ENCODE measurements around the gene CCDC77. TPM values are rescaled to one million over a fixed set of nuclear protein-coding genes. Genes with fewer than 3 reads are reported as not detected.

The CCDC77 gene
- total RNA-seq, 1 experiment from 2014 or later: 21.9 TPM

GRCh38 chr12:442235-442884 lies 40.9 kb downstream of the CCDC77 start:
- H3K4me3 Mint-ChIP-seq: no peak overlapping the region
- H3K36me3 Mint-ChIP-seq (ENCODE audit: insufficient read depth in 1 of 3, low read depth in 3 of 3): peaks cover 27 to 51% (median 45%) of the 10 kb centered on the region in 3 experiments; a peak in 6 of 7 replicates
- H3K9me3 Mint-ChIP-seq: peaks cover 0 to 3% of the 10 kb centered on the region in 2 experiments; a peak in 2 of 5 replicates

More at GRCh38 chr12:442235-442884, 40.9 kb downstream of the CCDC77 start:
- H4K20me1 ChIP-seq (ENCODE audit: control insufficient read depth, insufficient read depth, insufficient read length): no peaks in the 10 kb centered on the region
- H3K23me2 ChIP-seq (ENCODE audit: insufficient read length, low read depth, low read length, poor library complexity, severe bottlenecking): no peaks in the 10 kb centered on the region
- H3K4me1 ChIP-seq (ENCODE audit: insufficient read depth, low read length): no peaks in the 10 kb centered on the region
- no peaks in the 10 kb centered on the region for H3K4me1 Mint-ChIP-seq
- H2BK12ac ChIP-seq (ENCODE audit: insufficient read length, low read depth, low read length): no peak overlapping the region
- peak; percentile 86 for TF ChIP-seq CTCF (conservative IDR thresholded peaks at IDR 0.05)
- no peak overlapping the region for H4K5ac ChIP-seq (ENCODE audit: insufficient read length, low read depth, low read length)
- no peak overlapping the region for H3K56ac ChIP-seq (ENCODE audit: insufficient read length, low read depth, low read length)
- no peaks in the 10 kb centered on the region for H3K9me3 ChIP-seq (ENCODE audit: control insufficient read depth, low read depth, low read length)
- H3K23ac ChIP-seq (ENCODE audit: insufficient read length, low read depth, low read length): no peak overlapping the region
- no peak overlapping the region for H3K14ac ChIP-seq (ENCODE audit: insufficient read depth, low read length)
- H3K4ac ChIP-seq (ENCODE audit: low read depth, low read length): no peak overlapping the region
- no peak overlapping the region for H2AK5ac ChIP-seq (ENCODE audit: insufficient read length, low read length)
- H3K9ac ChIP-seq (ENCODE audit: extremely low read depth, insufficient read length, low read length): no peak overlapping the region
- H2BK15ac ChIP-seq (ENCODE audit: low read depth, low read length): no peak overlapping the region
- no peak overlapping the region for H2BK5ac ChIP-seq (ENCODE audit: insufficient read length, low read length)
- H3K27me3 Mint-ChIP-seq (ENCODE audit: low read depth): no peaks in the 10 kb centered on the region
- H3K79me2 ChIP-seq (ENCODE audit: insufficient read depth, low read length): no peaks in the 10 kb centered on the region
- no peak overlapping the region for H4K91ac ChIP-seq (ENCODE audit: insufficient read length, low read depth, low read length)
- no peak overlapping the region for H3K4me2 ChIP-seq (ENCODE audit: insufficient read depth, insufficient read length, low read length)
- no peak overlapping the region for H2BK120ac ChIP-seq (ENCODE audit: low read depth, low read length, poor library complexity, severe bottlenecking)
- no peak overlapping the region for H3T11ph ChIP-seq (ENCODE audit: low read length)
- WGBS (ENCODE audit: extremely low coverage, insufficient read length, low lambda C conversion rate): no CpG with 5 or more reads among the region's 16 CpGs
- H2BK20ac ChIP-seq (ENCODE audit: low read depth, low read length, poor library complexity, severe bottlenecking): no peak overlapping the region
- H2AFZ ChIP-seq (ENCODE audit: low read length): no peak overlapping the region
- H3K27ac Mint-ChIP-seq: 0 out of 7 replicates have a peak overlapping the region, but pooled peaks of 1 of the 3 experiments have one; percentile 19
- DNase-seq: peak; percentile 74
- no peak overlapping the region for H4K8ac ChIP-seq (replicated peaks; ENCODE audit: insufficient read length, low read depth, low read length)
- no peaks in the 10 kb centered on the region for H3K27me3 ChIP-seq (ENCODE audit: insufficient read depth, low read length)
- H3K27ac ChIP-seq (ENCODE audit: insufficient read length, low read depth, low read length): no peak overlapping the region
- no peak overlapping the region for H3K18ac ChIP-seq (ENCODE audit: insufficient read length, low read depth, low read length)
- no peaks in the 10 kb centered on the region for H3K79me1 ChIP-seq (ENCODE audit: insufficient read depth, low read depth, low read length, poor library complexity, severe bottlenecking)

Measured in H9 (cell line).